Measurements from ENCODE around the gene PLAGL1. TPM values are rescaled to one million over a fixed set of nuclear protein-coding genes. Genes with fewer than 3 reads are reported as not detected.

PLAGL1 gene
- total and polyA plus RNA-seq, 12 donors, result 5.4 to 24.6 (median 12.5) TPM

DNA sequence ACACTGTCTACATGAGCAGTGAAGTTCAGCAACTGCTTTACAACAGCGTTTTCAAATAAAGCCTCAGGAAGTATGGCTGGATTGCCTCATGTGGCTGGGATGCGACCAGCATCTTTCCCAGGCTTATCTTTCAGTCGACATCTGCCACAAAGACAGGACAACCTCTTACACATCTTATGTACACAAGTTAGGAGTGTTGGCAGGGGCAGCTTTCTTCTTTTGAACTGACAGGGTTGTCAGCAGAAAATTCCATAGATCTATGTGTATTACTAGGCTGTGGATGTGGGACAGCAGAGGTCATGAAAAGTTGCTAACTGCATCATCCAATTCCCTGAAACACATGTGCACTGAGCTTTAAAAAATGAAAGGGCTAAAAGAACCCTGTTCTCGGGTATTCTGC is 48.1 kb downstream of the PLAGL1 start:
- intact Hi-C loops (cut with DNase I), result loop anchor here in 1 of 10 donors (5.0 kb wide), 1 partner anchor 52 kb away; no protein-coding TSS in a partner anchor
- peaks cover 0 to 19% (median 0%) of the 10 kb centered on the region in 9 donors for H3K36me3 ChIP-seq
- H3K4me3 ChIP-seq, result no peak overlapping the region
- no peaks in the 10 kb centered on the region for H3K27me3 ChIP-seq
- WGBS, 2 donors, result 46 to 53% methylated on average over 4 of the region's 4 CpGs
- no peak for TF ChIP-seq CTCF (IDR thresholded peaks at IDR 0.05)
- ATAC-seq (no peak), DNase-seq (no peak)
- H3K4me1 ChIP-seq, result peaks cover 0 to 40% (median 19%) of the 10 kb centered on the region in 9 donors
- H3K9me3 ChIP-seq, result no peaks in the 10 kb centered on the region
- no peak overlapping the region for H3K27ac ChIP-seq

- Histone ChIP-seq H3K27me3 (no peaks in the 10 kb centered on the region), H3K27ac (no peak overlapping the region), H3K36me3 (peaks cover 0 to 19% (median 0%) of the 10 kb centered on the region in 9 donors), H3K4me1 (peaks cover 0 to 30% (median 10%) of the 10 kb centered on the region in 9 donors), H3K9me3 (no peaks in the 10 kb centered on the region), H3K4me3 (no peak overlapping the region)
- no peak for TF ChIP-seq CTCF (IDR thresholded peaks at IDR 0.05)
- intact Hi-C loops (cut with DNase I), result no loop called here
- no peak for ATAC-seq
- DNase-seq, result no peak
- WGBS, 2 donors, result 80 to 83% methylated on average over 11 of the region's 11 CpGs
Measured at GRCh38 chr6:143958839-143959399, 49.1 kb downstream of the PLAGL1 start.

GRCh38 chr6:143957679-143958274 is 50.3 kb downstream of the PLAGL1 start:
- TF ChIP-seq CTCF (IDR thresholded peaks at IDR 0.05), result no peak
- no peaks in the 10 kb centered on the region for H3K9me3 ChIP-seq
- WGBS, 2 donors, result 68% methylated on average over 4 of the region's 4 CpGs
- DNase-seq (no peak), ATAC-seq (no peak)
- no peak overlapping the region for H3K27ac ChIP-seq
- H3K36me3 ChIP-seq, result peaks cover 0 to 19% (median 0%) of the 10 kb centered on the region in 9 donors
- no peaks in the 10 kb centered on the region for H3K27me3 ChIP-seq
- peaks cover 0 to 21% (median 10%) of the 10 kb centered on the region in 9 donors for H3K4me1 ChIP-seq
- intact Hi-C loops (cut with DNase I), result no loop called here
- no peak overlapping the region for H3K4me3 ChIP-seq

DNA sequence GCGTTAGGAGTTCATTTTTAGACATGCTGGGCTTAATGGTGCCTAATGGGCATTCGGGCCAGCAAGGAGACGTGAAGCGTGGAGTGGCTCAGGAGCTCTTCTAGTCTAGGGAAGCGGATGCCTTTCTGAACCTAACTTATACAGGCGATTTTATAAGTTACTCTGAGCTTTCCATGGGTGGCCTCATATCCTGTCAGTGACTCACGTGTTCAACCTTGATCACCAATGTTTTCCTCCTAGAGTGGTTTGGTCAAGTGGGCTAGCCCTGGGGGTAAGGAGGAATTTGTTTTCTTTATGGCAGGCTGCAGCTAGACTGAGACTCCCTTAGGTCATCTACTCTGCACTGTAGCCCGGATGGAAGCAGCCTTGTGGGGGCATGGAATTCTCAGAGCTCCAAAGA is 52.1 kb downstream of the PLAGL1 start:
- no peaks in the 10 kb centered on the region for H3K9me3 ChIP-seq
- no peaks in the 10 kb centered on the region for H3K27me3 ChIP-seq
- no peak for DNase-seq
- ATAC-seq, result no peak
- no peak overlapping the region for H3K27ac ChIP-seq
- peaks cover 0 to 22% (median 0%) of the 10 kb centered on the region in 9 donors for H3K36me3 ChIP-seq
- intact Hi-C loops (cut with DNase I), result no loop called here
- WGBS, 2 donors, result 92 to 94% methylated on average over 8 of the region's 8 CpGs
- no peak overlapping the region for H3K4me3 ChIP-seq
- H3K4me1 ChIP-seq, result peaks cover 0 to 3% (median 0%) of the 10 kb centered on the region in 9 donors
- no peak for TF ChIP-seq CTCF (IDR thresholded peaks at IDR 0.05)

Measured in heart right ventricle (tissue), 16 donors.